ENCODE measurements around the gene FBN2. TPM values are rescaled to one million over a fixed set of nuclear protein-coding genes. Genes with fewer than 3 reads are reported as not detected.

FBN2 gene
- total and polyA plus RNA-seq, 2 donors (not counting 1 experiment from before 2014, with no cell fraction given) = 43.1 to 80.1 TPM

- H3K4me1 ChIP-seq (ENCODE audit: control insufficient read depth, extremely low read depth, insufficient read depth, low read length) = no peaks in the 10 kb centered on the region
- TF ChIP-seq EZH2 (IDR thresholded peaks at IDR 0.05; ENCODE audit: low read length, missing control alignments) (no peak), CTCF (conservative IDR thresholded peaks at IDR 0.05 in 1 of 2, IDR thresholded peaks at IDR 0.05 in 1 of 2; ENCODE audit: low read depth in 1 of 2, low read length in 2 of 2) (no peak)
- H3K36me3 ChIP-seq (ENCODE audit: control insufficient read depth, insufficient read depth, low read length) = no peaks in the 10 kb centered on the region
- H3K79me2 ChIP-seq (ENCODE audit: control insufficient read depth, insufficient read depth, low read length) = no peaks in the 10 kb centered on the region
- H3K27me3 ChIP-seq (ENCODE audit: control insufficient read depth, insufficient read depth, low read length) = no peaks in the 10 kb centered on the region
- H2AFZ ChIP-seq (ENCODE audit: low read length) = no peak overlapping the region
- DNase-seq (ENCODE audit: low read depth in 2 of 2) = peak in 1 of 2 donors; percentile 37
- H3K9me3 ChIP-seq (ENCODE audit: control insufficient read depth, insufficient read depth, low read depth, low read length) = no peaks in the 10 kb centered on the region
- no peak overlapping the region for H3K9ac ChIP-seq (ENCODE audit: insufficient read depth, low read length)
- no peaks in the 10 kb centered on the region for H4K20me1 ChIP-seq (ENCODE audit: control insufficient read depth, extremely low read depth, insufficient read depth, low read length)
- H3K27ac ChIP-seq (ENCODE audit: insufficient read depth, low read length) = no peak overlapping the region
- no peak overlapping the region for H3K4me3 ChIP-seq (replicated peaks in 1 of 4; ENCODE audit: control extremely low read depth in 1 of 4, insufficient read depth in 1 of 4, low read depth in 3 of 4, low read length in 4 of 4)
- no peak overlapping the region for H3K4me2 ChIP-seq (ENCODE audit: extremely low read depth, insufficient read depth, low read length)
These were observed 68.1 kb downstream of the FBN2 start for GRCh38 chr5:128469912-128470311.

GRCh38 chr5:128466980-128467379, 71.1 kb downstream of the FBN2 start:
- no peak overlapping the region for H2AFZ ChIP-seq (ENCODE audit: low read length)
- no peak overlapping the region for H3K27ac ChIP-seq (ENCODE audit: insufficient read depth, low read length)
- H3K4me2 ChIP-seq (ENCODE audit: extremely low read depth, insufficient read depth, low read length) = no peak overlapping the region
- TF ChIP-seq CTCF (conservative IDR thresholded peaks at IDR 0.05 in 1 of 2, IDR thresholded peaks at IDR 0.05 in 1 of 2; ENCODE audit: low read depth in 1 of 2, low read length in 2 of 2) = no peak
- no peak for TF ChIP-seq EZH2 (IDR thresholded peaks at IDR 0.05; ENCODE audit: low read length, missing control alignments)
- H3K79me2 ChIP-seq (ENCODE audit: control insufficient read depth, insufficient read depth, low read length) = no peaks in the 10 kb centered on the region
- no peaks in the 10 kb centered on the region for H3K9me3 ChIP-seq (ENCODE audit: control insufficient read depth, insufficient read depth, low read depth, low read length)
- H3K36me3 ChIP-seq (ENCODE audit: control insufficient read depth, insufficient read depth, low read length) = no peaks in the 10 kb centered on the region
- H4K20me1 ChIP-seq (ENCODE audit: control insufficient read depth, extremely low read depth, insufficient read depth, low read length) = no peaks in the 10 kb centered on the region
- no peak overlapping the region for H3K4me3 ChIP-seq (replicated peaks in 1 of 4; ENCODE audit: control extremely low read depth in 1 of 4, insufficient read depth in 1 of 4, low read depth in 3 of 4, low read length in 4 of 4)
- H3K4me1 ChIP-seq (ENCODE audit: control insufficient read depth, extremely low read depth, insufficient read depth, low read length) = no peaks in the 10 kb centered on the region
- H3K9ac ChIP-seq (ENCODE audit: insufficient read depth, low read length) = no peak overlapping the region
- no peaks in the 10 kb centered on the region for H3K27me3 ChIP-seq (ENCODE audit: control insufficient read depth, insufficient read depth, low read length)
- DNase-seq (ENCODE audit: low read depth in 2 of 2) = no peak

- Histone ChIP-seq H3K9ac (ENCODE audit: insufficient read depth, low read length) (no peak overlapping the region), H3K36me3 (ENCODE audit: control insufficient read depth, insufficient read depth, low read length) (no peaks in the 10 kb centered on the region), H3K4me1 (ENCODE audit: control insufficient read depth, extremely low read depth, insufficient read depth, low read length) (no peaks in the 10 kb centered on the region), H3K4me3 (replicated peaks in 1 of 4; ENCODE audit: control extremely low read depth in 1 of 4, insufficient read depth in 1 of 4, low read depth in 3 of 4, low read length in 4 of 4) (no peak overlapping the region), H3K79me2 (ENCODE audit: control insufficient read depth, insufficient read depth, low read length) (no peaks in the 10 kb centered on the region), H3K4me2 (ENCODE audit: extremely low read depth, insufficient read depth, low read length) (no peak overlapping the region), H3K9me3 (ENCODE audit: control insufficient read depth, insufficient read depth, low read depth, low read length) (no peaks in the 10 kb centered on the region), H3K27me3 (ENCODE audit: control insufficient read depth, insufficient read depth, low read length) (no peaks in the 10 kb centered on the region), H3K27ac (ENCODE audit: insufficient read depth, low read length) (no peak overlapping the region), H4K20me1 (ENCODE audit: control insufficient read depth, extremely low read depth, insufficient read depth, low read length) (no peaks in the 10 kb centered on the region), H2AFZ (ENCODE audit: low read length) (no peak overlapping the region)
- DNase-seq (ENCODE audit: low read depth in 2 of 2) = peak in 1 of 2 donors; percentile 17
- no peak for TF ChIP-seq CTCF (conservative IDR thresholded peaks at IDR 0.05 in 1 of 2, IDR thresholded peaks at IDR 0.05 in 1 of 2; ENCODE audit: low read depth in 1 of 2, low read length in 2 of 2)
- no peak for TF ChIP-seq EZH2 (IDR thresholded peaks at IDR 0.05; ENCODE audit: low read length, missing control alignments)
These were observed 71.5 kb downstream of the FBN2 start for GRCh38 chr5:128466554-128466953.

Measured in fibroblast of lung (primary cell).